Psoas muscle (tissue), 8 donors: ENCODE measurements around the gene FOXN3. TPM values are rescaled to one million over a fixed set of nuclear protein-coding genes. Genes with fewer than 3 reads are reported as not detected.

Experiments used
- ATAC-seq, 4 donors: fragments of 200-7000 bp; cut with Tn5 transposase; one replicate each; pipeline ENCODE4 v1.9.1; 2020; ENCODE audit warnings: moderate library complexity in 3 of 4, mild to moderate bottlenecking in 2 of 4
- DNase-seq, 2 donors: peaks; one replicate each; pipeline ENCODE4 v3.0.0-alpha.2; 2020
- H3K27ac ChIP-seq: fragments of 200-600 bp; one replicate; pipeline ENCODE4 v1.8.0; 2022
- H3K27me3 ChIP-seq, 3 donors: fragments of 200-600 bp in 1 of 3; one replicate each; pipeline versions ENCODE4 v1.6.1 to v1.8.0; 2013 to 2022; ENCODE audit warnings: low read length in 2 of 3, mild to moderate bottlenecking in 2 of 3, moderate library complexity in 1 of 3; ENCODE audit not compliant: insufficient read depth in 3 of 3
- H3K36me3 ChIP-seq, 2 donors: fragments of 200-600 bp in 1 of 2; one replicate each; pipeline versions ENCODE4 v1.6.1 to v1.8.0; 2013 to 2022; ENCODE audit warnings: low read depth in 1 of 2, mild to moderate bottlenecking in 1 of 2, moderate library complexity in 1 of 2; ENCODE audit not compliant: insufficient read depth in 1 of 2
- H3K4me1 ChIP-seq: fragments of 200-600 bp; one replicate; pipeline ENCODE4 v1.8.0; 2022
- H3K4me3 ChIP-seq: fragments of 200-600 bp; one replicate; pipeline ENCODE4 v1.8.0; 2022; ENCODE audit warnings: mild to moderate bottlenecking
- H3K9me3 ChIP-seq: fragments of 200-600 bp; one replicate; pipeline ENCODE4 v1.8.0; 2022
- CTCF ChIP-seq: fragments of 200-600 bp; IDR thresholded peaks from one replicate; pipeline ENCODE4 v1.8.0; 2022; ENCODE audit warnings: antibody characterized with exemption
- WGBS, 3 donors: extraction: QIAGEN DNeasy Blood & Tissue Kit; methylation state at CpG; one replicate each; pipeline versions ENCODE4 v1.1.6 to v1.1.7; 2013; 5-methylcytosine and 5-hydroxymethylcytosine counted together
- intact Hi-C, 2 donors: fragments of 100-400 bp; cut with DNase I; formaldehyde crosslinking; loops; one replicate each; pipeline versions ENCODE4 v1.11.0 to v1.14.2; 2022
- polyA plus RNA-seq, 3 donors: library from polyadenylated mRNA; stranded (reverse); fragments of 200-250 nt; gene quantifications; one replicate each; pipeline ENCODE4 v1.2.3, GENCODE V29; 2013
- total RNA-seq, 4 donors: library from RNA; stranded (reverse); fragmentation: NEBNext Ultra II Directional in 2 of 4; extraction: Animal tissue kit (Norgen Biotek cat#: 25700) in 2 of 4; gene quantifications; one replicate each; pipeline versions ENCODE4 v1.2.1 to v1.2.4, GENCODE V29; 2021 to 2023
- donor health status: healthy with polysubstance abuse.
- donor health status: DM: no; HTN: no; CAD: no; lungs with moderate emphysema.
- donor health status: Bipolar disorder and iron deficiency.
- donor health status: healthy.
- donor health status: DM: yes; HTN: yes; CAD: no.
- donor health status: DM: no; HTN: no; CAD: no.
- donor health status: DM: no; HTN: no; CAD: no.
- donor health status: DM: yes; HTN: yes; CAD: no.

Gene FOXN3
- total and polyA plus RNA-seq, 7 donors, result 10.1 to 123 (median 73.6) TPM

GRCh38 chr14:89294060-89294459, 123.0 kb downstream of the FOXN3 start:
- no peak overlapping the region for H3K27ac ChIP-seq
- 81 to 91% (median 84%) methylated on average over 7 of the region's 7 CpGs for WGBS, 3 donors
- no peak for ATAC-seq
- no peaks in the 10 kb centered on the region for H3K4me1 ChIP-seq
- intact Hi-C loops, result no loop called here
- no peak for TF ChIP-seq CTCF
- H3K4me3 ChIP-seq, result no peak overlapping the region
- DNase-seq, result no peak
- no peaks in the 10 kb centered on the region for H3K36me3 ChIP-seq
- no peaks in the 10 kb centered on the region for H3K27me3 ChIP-seq
- H3K9me3 ChIP-seq, result no peaks in the 10 kb centered on the region

- 64 to 77% (median 74%) methylated on average over 6 of the region's 6 CpGs for WGBS, 3 donors
- no peaks in the 10 kb centered on the region for H3K27me3 ChIP-seq
- DNase-seq (no peak), ATAC-seq (no peak)
- intact Hi-C loops, result no loop called here
- H3K36me3 ChIP-seq, result no peaks in the 10 kb centered on the region
- no peaks in the 10 kb centered on the region for H3K4me1 ChIP-seq
- H3K9me3 ChIP-seq, result no peaks in the 10 kb centered on the region
- TF ChIP-seq CTCF, result no peak
- no peak overlapping the region for H3K27ac ChIP-seq
- no peak overlapping the region for H3K4me3 ChIP-seq
Observed at GRCh38 chr14:89293314-89293916, 123.6 kb downstream of the FOXN3 start.

- intact Hi-C loops, result no loop called here
- DNase-seq (no peak), ATAC-seq (no peak)
- no peak overlapping the region for H3K4me3 ChIP-seq
- no peaks in the 10 kb centered on the region for H3K4me1 ChIP-seq
- WGBS, 3 donors, result 79 to 89% (median 84%) methylated on average over 13 of the region's 13 CpGs
- TF ChIP-seq CTCF, result no peak
- H3K36me3 ChIP-seq, result no peaks in the 10 kb centered on the region
- H3K27ac ChIP-seq, result no peak overlapping the region
- no peaks in the 10 kb centered on the region for H3K27me3 ChIP-seq
- no peaks in the 10 kb centered on the region for H3K9me3 ChIP-seq
Observed at GRCh38 chr14:89292579-89293313, 124.3 kb downstream of the FOXN3 start.

- DNase-seq, result no peak
- Histone ChIP-seq H3K4me1 (no peaks in the 10 kb centered on the region), H3K27ac (no peak overlapping the region), H3K9me3 (no peaks in the 10 kb centered on the region), H3K27me3 (no peaks in the 10 kb centered on the region), H3K36me3 (no peaks in the 10 kb centered on the region), H3K4me3 (no peak overlapping the region)
- no peak for ATAC-seq
- 79 to 89% (median 82%) methylated on average over 9 of the region's 9 CpGs for WGBS, 3 donors
- intact Hi-C loops, result no loop called here
- no peak for TF ChIP-seq CTCF
Observed at GRCh38 chr14:89291351-89291940, 125.6 kb downstream of the FOXN3 start.
